ENCODE results near the gene CYB5R4. TPM values are rescaled to one million over a fixed set of nuclear protein-coding genes. Genes with fewer than 3 reads are reported as not detected.

Gene CYB5R4
- total RNA-seq, 1 experiment from 2014 or later = 23.8 TPM

DNA sequence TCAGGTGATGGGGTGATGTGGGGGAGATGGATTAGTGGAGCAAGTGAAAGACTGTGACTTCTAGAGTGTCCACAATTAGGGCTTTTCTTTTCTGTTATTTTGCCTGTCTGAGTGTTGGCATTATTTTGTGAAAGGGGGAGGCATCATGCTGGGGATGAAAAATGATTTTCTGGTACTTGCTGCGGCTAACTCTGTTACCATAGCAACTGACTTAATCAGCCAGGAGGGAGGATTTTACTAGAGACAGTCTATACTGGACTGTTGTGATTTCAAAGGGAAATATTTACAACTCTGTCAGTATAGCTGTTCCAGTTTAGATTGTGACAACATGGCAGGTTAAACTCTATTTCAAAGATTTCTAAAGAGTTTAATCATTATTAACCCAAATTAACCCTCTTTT, 143.6 kb downstream of the CYB5R4 start:
- ChIA-PET POLR2A (ENCODE audit: low non-redundant PET) (no interaction called here), CTCF (no interaction called here)
- TF ChIP-seq, protein P1, sequence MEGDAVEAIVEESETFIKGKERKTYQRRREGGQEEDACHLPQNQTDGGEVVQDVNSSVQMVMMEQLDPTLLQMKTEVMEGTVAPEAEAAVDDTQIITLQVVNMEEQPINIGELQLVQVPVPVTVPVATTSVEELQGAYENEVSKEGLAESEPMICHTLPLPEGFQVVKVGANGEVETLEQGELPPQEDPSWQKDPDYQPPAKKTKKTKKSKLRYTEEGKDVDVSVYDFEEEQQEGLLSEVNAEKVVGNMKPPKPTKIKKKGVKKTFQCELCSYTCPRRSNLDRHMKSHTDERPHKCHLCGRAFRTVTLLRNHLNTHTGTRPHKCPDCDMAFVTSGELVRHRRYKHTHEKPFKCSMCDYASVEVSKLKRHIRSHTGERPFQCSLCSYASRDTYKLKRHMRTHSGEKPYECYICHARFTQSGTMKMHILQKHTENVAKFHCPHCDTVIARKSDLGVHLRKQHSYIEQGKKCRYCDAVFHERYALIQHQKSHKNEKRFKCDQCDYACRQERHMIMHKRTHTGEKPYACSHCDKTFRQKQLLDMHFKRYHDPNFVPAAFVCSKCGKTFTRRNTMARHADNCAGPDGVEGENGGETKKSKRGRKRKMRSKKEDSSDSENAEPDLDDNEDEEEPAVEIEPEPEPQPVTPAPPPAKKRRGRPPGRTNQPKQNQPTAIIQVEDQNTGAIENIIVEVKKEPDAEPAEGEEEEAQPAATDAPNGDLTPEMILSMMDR (conservative IDR thresholded peaks at IDR 0.05; ENCODE audit: low read depth, low read length) = no peak
- TF ChIP-seq EZH2 (IDR thresholded peaks at IDR 0.05; ENCODE audit: borderline replicate concordance, low read depth, low read length, poor library complexity, severe bottlenecking) = no peak
- Histone ChIP-seq H3K27ac (ENCODE audit: low read depth, low read length, poor library complexity, severe bottlenecking) (no peak overlapping the region), H3K27me3 (replicated peaks; ENCODE audit: insufficient read depth, low read depth, low read length, poor library complexity) (no peaks in the 10 kb centered on the region), H3K36me3 (ENCODE audit: insufficient read depth, low read length, poor library complexity, severe bottlenecking) (no peaks in the 10 kb centered on the region), H3K9me3 (ENCODE audit: low read depth, low read length, poor library complexity, severe bottlenecking) (no peaks in the 10 kb centered on the region), H3K4me3 (ENCODE audit: low read depth, low read length, poor library complexity, severe bottlenecking) (no peak overlapping the region), H3K4me1 (ENCODE audit: insufficient read depth, low read length, poor library complexity, severe bottlenecking) (no peaks in the 10 kb centered on the region)
- no TSS peak for BruUV-seq (replicated peaks)
- intact Hi-C loops (cut with micrococcal nuclease; ENCODE audit: unreplicated experiment) = no loop called here
- no peak for DNase-seq (ENCODE audit: low spot score)

DNA sequence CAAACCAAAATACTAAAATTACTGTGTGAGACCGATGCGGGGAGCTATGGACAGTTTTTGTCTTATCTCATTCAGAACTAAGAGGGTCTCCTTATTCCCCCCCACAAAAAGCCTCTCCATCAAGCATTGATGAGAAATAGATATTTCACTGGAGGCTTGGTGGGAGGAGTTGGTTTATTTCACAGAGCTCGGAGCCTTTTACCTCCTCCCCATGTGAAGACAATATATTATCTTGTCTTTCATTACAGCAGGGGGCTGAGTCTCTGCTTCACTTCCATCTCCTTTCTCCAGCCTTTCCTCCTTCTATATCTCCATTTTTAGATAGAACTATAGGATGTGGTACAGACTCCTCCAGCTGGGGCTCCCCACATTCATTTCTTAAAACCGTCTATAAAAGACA, 144.2 kb downstream of the CYB5R4 start:
- TF ChIP-seq EZH2 (IDR thresholded peaks at IDR 0.05; ENCODE audit: borderline replicate concordance, low read depth, low read length, poor library complexity, severe bottlenecking) = no peak
- TF ChIP-seq, protein P1 (conservative IDR thresholded peaks at IDR 0.05; ENCODE audit: low read depth, low read length) = no peak
- no peak for DNase-seq (ENCODE audit: low spot score)
- H3K4me3 ChIP-seq (ENCODE audit: low read depth, low read length, poor library complexity, severe bottlenecking) = no peak overlapping the region
- BruUV-seq (replicated peaks) = no TSS peak
- H3K4me1 ChIP-seq (ENCODE audit: insufficient read depth, low read length, poor library complexity, severe bottlenecking) = no peaks in the 10 kb centered on the region
- intact Hi-C loops (cut with micrococcal nuclease; ENCODE audit: unreplicated experiment) = no loop called here
- H3K36me3 ChIP-seq (ENCODE audit: insufficient read depth, low read length, poor library complexity, severe bottlenecking) = no peaks in the 10 kb centered on the region
- no peaks in the 10 kb centered on the region for H3K27me3 ChIP-seq (replicated peaks; ENCODE audit: insufficient read depth, low read depth, low read length, poor library complexity)
- ChIA-PET CTCF (no interaction called here), POLR2A (ENCODE audit: low non-redundant PET) (no interaction called here)
- H3K27ac ChIP-seq (ENCODE audit: low read depth, low read length, poor library complexity, severe bottlenecking) = no peak overlapping the region
- H3K9me3 ChIP-seq (ENCODE audit: low read depth, low read length, poor library complexity, severe bottlenecking) = no peaks in the 10 kb centered on the region

DNA sequence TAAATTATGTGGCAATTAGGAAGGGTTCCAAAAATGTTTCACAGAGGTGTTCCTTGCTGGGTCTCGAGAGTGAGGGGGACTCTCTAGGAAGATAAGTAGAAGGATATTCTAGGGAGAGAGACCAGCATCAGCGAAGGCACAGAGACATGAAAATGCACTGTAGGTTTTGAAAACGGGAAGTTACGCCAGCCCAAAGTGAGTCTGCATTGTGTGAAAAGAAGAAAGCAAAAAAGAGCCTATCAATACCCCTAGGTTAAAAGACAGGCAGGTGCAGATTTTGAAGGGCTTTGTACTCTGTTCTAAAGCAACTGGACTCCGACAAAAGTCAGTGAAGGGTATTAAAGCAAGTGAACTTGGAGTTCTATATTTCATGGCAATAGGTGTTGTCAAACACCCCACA, 148.4 kb downstream of the CYB5R4 start:
- CTCF ChIA-PET = no interaction called here

More for the DNA sequence above, 148.4 kb downstream of the CYB5R4 start:
- no peak overlapping the region for H3K27ac ChIP-seq (ENCODE audit: low read depth, low read length, poor library complexity, severe bottlenecking)
- H3K4me1 ChIP-seq (ENCODE audit: insufficient read depth, low read length, poor library complexity, severe bottlenecking) = no peaks in the 10 kb centered on the region
- H3K4me3 ChIP-seq (ENCODE audit: low read depth, low read length, poor library complexity, severe bottlenecking) = no peak overlapping the region
- intact Hi-C loops (cut with micrococcal nuclease; ENCODE audit: unreplicated experiment) = no loop called here
- POLR2A ChIA-PET (ENCODE audit: low non-redundant PET) = no interaction called here
- no peak for DNase-seq (ENCODE audit: low spot score)
- TF ChIP-seq, protein P1 (conservative IDR thresholded peaks at IDR 0.05; ENCODE audit: low read depth, low read length) = no peak
- TF ChIP-seq EZH2 (IDR thresholded peaks at IDR 0.05; ENCODE audit: borderline replicate concordance, low read depth, low read length, poor library complexity, severe bottlenecking) = no peak
- H3K36me3 ChIP-seq (ENCODE audit: insufficient read depth, low read length, poor library complexity, severe bottlenecking) = no peaks in the 10 kb centered on the region
- H3K9me3 ChIP-seq (ENCODE audit: low read depth, low read length, poor library complexity, severe bottlenecking) = no peaks in the 10 kb centered on the region
- no peaks in the 10 kb centered on the region for H3K27me3 ChIP-seq (replicated peaks; ENCODE audit: insufficient read depth, low read depth, low read length, poor library complexity)
- BruUV-seq (replicated peaks) = no TSS peak
